ENCODE measurements around the gene MORN4.

MORN4 gene

GRCh38 chr10:97590748-97591495, 42.4 kb downstream of the MORN4 start:
- no peak for TF ChIP-seq CTCF (IDR thresholded peaks at IDR 0.05; ENCODE audit: control extremely low read depth, extremely low read depth, low read depth, missing control alignments)
- ChIA-PET POLR2A (no interaction called here), CTCF (interaction anchor here (0.9 to 3.5 kb wide), 4 partner anchors 10 to 36 kb away, joined by 3 to 19 read pairs (median 4); partner anchors contain the start of gene ANKRD2)
- no peak for DNase-seq (ENCODE audit: extremely low spot score)

GRCh38 chr10:97590082-97590747, 43.1 kb downstream of the MORN4 start:
- no peak for DNase-seq (ENCODE audit: extremely low spot score)
- CTCF ChIA-PET = interaction anchor here (1.4 to 3.5 kb wide), 2 partner anchors 11 to 18 kb away, joined by 4 to 19 read pairs; partner anchors contain the start of gene ANKRD2
- POLR2A ChIA-PET = no interaction called here
- TF ChIP-seq CTCF (IDR thresholded peaks at IDR 0.05; ENCODE audit: control extremely low read depth, extremely low read depth, low read depth, missing control alignments) = no peak

GRCh38 chr10:97589479-97589878, 43.8 kb downstream of the MORN4 start, which contains the start of gene C10orf62:
TSS of gene C10orf62 (plus strand) at chr10:97589721. CDS start at chr10:97589898, 177 bp downstream.
- ChIA-PET POLR2A (no interaction called here), CTCF (interaction anchor here (1.0 to 3.5 kb wide), 2 partner anchors 17 to 21 kb away, joined by 3 to 19 read pairs; partner anchors contain the start of gene ANKRD2)
- DNase-seq (ENCODE audit: extremely low spot score) = no peak
- no peak for TF ChIP-seq CTCF (IDR thresholded peaks at IDR 0.05; ENCODE audit: control extremely low read depth, extremely low read depth, low read depth, missing control alignments)

GRCh38 chr10:97587183-97587582, 46.1 kb downstream of the MORN4 start:
- CTCF ChIA-PET = interaction anchor here (7.5 kb wide), 1 partner anchor 14 kb away, joined by 55 read pairs; the partner anchor contains the start of gene ANKRD2
- TF ChIP-seq CTCF (IDR thresholded peaks at IDR 0.05; ENCODE audit: control extremely low read depth, extremely low read depth, low read depth, missing control alignments) = no peak
- POLR2A ChIA-PET = no interaction called here
- DNase-seq (ENCODE audit: extremely low spot score) = no peak

GRCh38 chr10:97585439-97585811, 47.9 kb downstream of the MORN4 start:
- POLR2A ChIA-PET = no interaction called here
- CTCF ChIA-PET = interaction anchor here (0.9 to 7.5 kb wide), 3 partner anchors 12 to 33 kb away, joined by 3 to 55 read pairs (median 3); partner anchors contain the start of gene ANKRD2
- TF ChIP-seq CTCF (IDR thresholded peaks at IDR 0.05; ENCODE audit: control extremely low read depth, extremely low read depth, low read depth, missing control alignments) = no peak
- DNase-seq (ENCODE audit: extremely low spot score) = no peak

- no peak for TF ChIP-seq CTCF (IDR thresholded peaks at IDR 0.05; ENCODE audit: control extremely low read depth, extremely low read depth, low read depth, missing control alignments)
- ChIA-PET CTCF (interaction anchor here (0.9 to 7.5 kb wide), 2 partner anchors 12 to 32 kb away, joined by 3 to 55 read pairs; partner anchors contain the start of gene ANKRD2), POLR2A (no interaction called here)
- no peak for DNase-seq (ENCODE audit: extremely low spot score)
These were observed 48.4 kb downstream of the MORN4 start for GRCh38 chr10:97584798-97585438.

Data from GM10248 (cell line).